PC-9 (cell line): Measurements from ENCODE around the gene IWS1. TPM values are rescaled to one million over a fixed set of nuclear protein-coding genes. Genes with fewer than 3 reads are reported as not detected.
A peak's percentile ranks its signal among the peaks of the same experiment; 100 is the strongest.

Source experiments
- BruUV-seq: library from RNA; stranded (reverse); fragments of 400-500 nt; replicated peaks from 2 replicates; lab custom pipeline; 2021; lab: Mats Ljungman, UMichigan
- CTCF ChIA-PET: fragments of 300-600 bp; sonication (Branson Sonifier 250); formaldehyde crosslinking; loops from one replicate; lab custom pipeline; 2022; ENCODE audit warnings: antibody characterized with exemption; lab: Charles Lee
- POLR2A ChIA-PET: fragments of 300-600 bp; sonication (Branson Sonifier 250); formaldehyde crosslinking; loops from one replicate; lab custom pipeline; 2022; ENCODE audit warnings: antibody characterized with exemption; ENCODE audit not compliant: unreplicated experiment; lab: Charles Lee
- DNase-seq, 2 experiments: peaks; one replicate each; pipeline versions ENCODE4 v3.0.0 to v3.0.0-alpha.2; 2015 to 2022; ENCODE audit warnings: mixed read lengths in 1 of 2
- H2AFZ ChIP-seq: fragments of 200-600 bp; sonication (generic); 2 replicates; pipeline ENCODE4 v1.8.1; 2017; ENCODE audit warnings: antibody characterized with exemption
- H3F3A ChIP-seq: fragments of 200-600 bp; sonication (generic); 2 replicates; pipeline ENCODE4 v1.8.1; 2017; ENCODE audit warnings: antibody characterized with exemption, mild to moderate bottlenecking, low read depth; ENCODE audit not compliant: insufficient read depth
- H3K27ac ChIP-seq: fragments of 200-600 bp; sonication (generic); 2 replicates; pipeline ENCODE4 v1.6.1; 2016; ENCODE audit warnings: mixed run types
- H3K27me3 ChIP-seq: fragments of 200-600 bp; sonication (generic); 2 replicates; pipeline ENCODE4 v1.6.1; 2016; ENCODE audit warnings: low read depth, mixed run types; ENCODE audit not compliant: insufficient read depth
- H3K36me3 ChIP-seq: fragments of 200-600 bp; sonication (generic); 2 replicates; pipeline ENCODE4 v1.6.1; 2016; ENCODE audit warnings: low read depth, mixed run types
- H3K4me1 ChIP-seq: fragments of 200-600 bp; sonication (generic); replicated peaks from 2 replicates; pipeline ENCODE4 v1.6.1; 2016; ENCODE audit warnings: mixed run types; ENCODE audit not compliant: insufficient read depth
- H3K4me2 ChIP-seq: fragments of 200-600 bp; sonication (generic); 2 replicates; pipeline ENCODE4 v1.6.1; 2017; ENCODE audit warnings: mixed run types
- H3K4me3 ChIP-seq: fragments of 200-600 bp; sonication (generic); 2 replicates; pipeline ENCODE4 v1.6.1; 2016; ENCODE audit warnings: mixed run types
- H3K79me2 ChIP-seq: fragments of 200-600 bp; sonication (generic); 2 replicates; pipeline ENCODE4 v1.6.1; 2017; ENCODE audit warnings: low read depth, mixed run types
- H3K9me2 ChIP-seq: fragments of 200-600 bp; sonication (generic); 2 replicates; pipeline ENCODE4 v1.8.1; 2017; ENCODE audit warnings: mild to moderate bottlenecking; ENCODE audit not compliant: insufficient read depth
- H3K9me3 ChIP-seq: fragments of 200-600 bp; sonication (generic); 2 replicates; pipeline ENCODE4 v1.8.1; 2016; ENCODE audit warnings: low read depth; ENCODE audit not compliant: insufficient read depth
- H4K20me1 ChIP-seq: fragments of 200-600 bp; sonication (generic); 2 replicates; pipeline ENCODE4 v1.8.1; 2017; ENCODE audit not compliant: insufficient read depth
- EZH2 ChIP-seq: fragments of 200-600 bp; sonication (generic); IDR thresholded peaks from 2 replicates; pipeline ENCODE4 v1.8.0; 2017; ENCODE audit warnings: antibody characterized with exemption, low read depth
- intact Hi-C: fragments of 100-400 bp; cut with micrococcal nuclease; formaldehyde crosslinking; loops from one replicate; pipeline ENCODE4 v1.10.0; 2022; ENCODE audit not compliant: unreplicated experiment
- total RNA-seq: library from RNA; stranded (reverse); gene quantifications from 2 replicates; pipeline ENCODE4 v1.2.3, GENCODE V29; 2021
- TF ChIP-seq, protein P1 (sequence below): fragments of 200-600 bp; sonication (generic); conservative IDR thresholded peaks from 2 replicates; pipeline ENCODE4 v1.6.1; 2017; ENCODE audit warnings: mixed run types, antibody characterized with exemption, mild to moderate bottlenecking, moderate library complexity

The IWS1 gene
- total RNA-seq, 1 experiment from 2014 or later, result 47.3 TPM

DNA sequence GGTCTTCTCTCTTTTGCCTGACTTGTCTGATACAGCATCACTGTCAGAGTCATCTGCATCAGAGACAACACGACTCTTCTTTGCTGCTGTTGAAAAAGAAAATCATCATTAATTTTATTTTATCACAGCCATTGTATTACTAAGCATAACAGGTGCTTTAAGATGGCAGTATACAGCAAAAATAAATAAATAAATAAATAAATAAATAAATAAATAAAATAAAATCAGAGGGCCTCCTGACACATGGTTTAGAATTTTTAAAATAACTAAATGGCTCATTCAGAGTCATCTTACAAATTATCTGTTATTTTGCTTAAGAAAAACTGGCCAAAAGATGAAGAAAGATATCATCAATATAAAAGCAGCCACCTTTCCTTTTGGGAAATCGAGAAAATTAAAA lies 22.8 kb downstream of the IWS1 start:
- POLR2A ChIA-PET, result no interaction called here
- Histone ChIP-seq H4K20me1 (peaks cover 46% of the 10 kb centered on the region), H3K79me2 (peaks cover 48% of the 10 kb centered on the region), H3K9me2 (no peaks in the 10 kb centered on the region), H2AFZ (no peak overlapping the region), H3K4me3 (no peak overlapping the region), H3K27me3 (no peaks in the 10 kb centered on the region), H3K27ac (no peak overlapping the region), H3K4me2 (no peak overlapping the region), H3K36me3 (peaks cover 68% of the 10 kb centered on the region), H3K9me3 (no peaks in the 10 kb centered on the region), H3K4me1 (peaks cover 30% of the 10 kb centered on the region), H3F3A (peaks cover 49% of the 10 kb centered on the region)
- intact Hi-C loops, result no loop called here
- no peak for DNase-seq
- TF ChIP-seq, protein P1, sequence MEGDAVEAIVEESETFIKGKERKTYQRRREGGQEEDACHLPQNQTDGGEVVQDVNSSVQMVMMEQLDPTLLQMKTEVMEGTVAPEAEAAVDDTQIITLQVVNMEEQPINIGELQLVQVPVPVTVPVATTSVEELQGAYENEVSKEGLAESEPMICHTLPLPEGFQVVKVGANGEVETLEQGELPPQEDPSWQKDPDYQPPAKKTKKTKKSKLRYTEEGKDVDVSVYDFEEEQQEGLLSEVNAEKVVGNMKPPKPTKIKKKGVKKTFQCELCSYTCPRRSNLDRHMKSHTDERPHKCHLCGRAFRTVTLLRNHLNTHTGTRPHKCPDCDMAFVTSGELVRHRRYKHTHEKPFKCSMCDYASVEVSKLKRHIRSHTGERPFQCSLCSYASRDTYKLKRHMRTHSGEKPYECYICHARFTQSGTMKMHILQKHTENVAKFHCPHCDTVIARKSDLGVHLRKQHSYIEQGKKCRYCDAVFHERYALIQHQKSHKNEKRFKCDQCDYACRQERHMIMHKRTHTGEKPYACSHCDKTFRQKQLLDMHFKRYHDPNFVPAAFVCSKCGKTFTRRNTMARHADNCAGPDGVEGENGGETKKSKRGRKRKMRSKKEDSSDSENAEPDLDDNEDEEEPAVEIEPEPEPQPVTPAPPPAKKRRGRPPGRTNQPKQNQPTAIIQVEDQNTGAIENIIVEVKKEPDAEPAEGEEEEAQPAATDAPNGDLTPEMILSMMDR, result no peak
- TF ChIP-seq EZH2, result no peak
- CTCF ChIA-PET, result no interaction called here
- no TSS peak for BruUV-seq

DNA sequence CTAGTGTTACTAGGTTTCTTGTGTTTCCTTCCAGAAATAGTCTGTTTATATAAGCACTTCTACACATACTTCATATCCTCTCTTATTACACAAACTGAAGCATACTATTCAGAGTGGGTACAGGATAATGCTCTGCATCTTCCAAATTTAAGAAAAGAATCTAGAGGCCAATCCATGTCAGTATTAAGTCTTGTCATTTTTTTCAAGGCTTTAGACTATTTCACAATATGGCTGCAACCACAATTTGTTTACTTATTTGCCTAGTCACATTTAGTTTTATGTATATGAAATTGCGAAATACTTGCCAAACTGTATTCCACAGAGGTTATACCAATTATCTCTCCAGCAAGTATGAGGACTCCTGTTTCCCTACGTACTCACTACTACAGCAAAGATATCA lies 27.9 kb downstream of the IWS1 start:
- Histone ChIP-seq H3F3A (peaks cover 43% of the 10 kb centered on the region), H3K9me2 (no peaks in the 10 kb centered on the region), H2AFZ (no peak overlapping the region), H3K79me2 (peaks cover 12% of the 10 kb centered on the region; the same call in 1 of the 2 replicates), H3K4me1 (peaks cover 22% of the 10 kb centered on the region), H3K27me3 (no peaks in the 10 kb centered on the region), H3K4me3 (no peak overlapping the region), H3K36me3 (peaks cover 76% of the 10 kb centered on the region), H3K27ac (peak overlapping the region; percentile 8), H3K4me2 (0 out of 2 replicates have a peak overlapping the region, but pooled peaks have one; percentile 9), H4K20me1 (0 out of 2 replicates have a peak, but pooled peaks cover 9% of the 10 kb centered on the region), H3K9me3 (no peaks in the 10 kb centered on the region)
- intact Hi-C loops, result no loop called here
- TF ChIP-seq, protein P1, result no peak
- TF ChIP-seq EZH2, result no peak
- BruUV-seq, result no TSS peak
- DNase-seq, result peak in 1 of 2 experiments; percentile 88
- POLR2A ChIA-PET, result no interaction called here
- CTCF ChIA-PET, result no interaction called here

DNA sequence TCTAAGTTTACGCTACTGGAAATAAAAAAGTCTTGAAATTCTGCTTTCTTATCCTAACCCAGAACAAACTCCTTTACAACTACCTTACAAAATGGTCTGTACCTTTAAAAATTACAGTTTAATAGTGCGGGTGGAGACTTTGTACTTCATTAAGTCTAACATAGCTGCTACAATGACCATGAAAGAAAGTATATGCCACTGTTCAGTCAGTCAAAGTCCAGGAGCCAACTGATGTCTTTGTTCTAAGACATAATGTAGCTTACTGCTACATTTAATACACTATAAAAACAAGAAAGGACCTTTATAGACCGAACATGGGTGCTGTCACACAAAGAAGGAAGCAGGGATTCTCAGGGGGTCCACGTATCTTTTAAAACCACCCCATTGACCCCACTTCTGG lies 36.0 kb downstream of the IWS1 start:
- Histone ChIP-seq H3K27me3 (no peaks in the 10 kb centered on the region), H3K79me2 (no peaks in the 10 kb centered on the region), H3K9me2 (no peaks in the 10 kb centered on the region), H3F3A (peaks cover 5% of the 10 kb centered on the region), H3K4me2 (no peak overlapping the region), H3K36me3 (peaks cover 75% of the 10 kb centered on the region), H2AFZ (no peak overlapping the region), H4K20me1 (peaks cover 13% of the 10 kb centered on the region; the same call in 1 of the 2 replicates), H3K4me3 (no peak overlapping the region), H3K27ac (no peak overlapping the region), H3K4me1 (no peaks in the 10 kb centered on the region), H3K9me3 (no peaks in the 10 kb centered on the region)
- ChIA-PET POLR2A (no interaction called here), CTCF (no interaction called here)
- DNase-seq, result no peak
- TF ChIP-seq, protein P1, result no peak
- no peak for TF ChIP-seq EZH2
- BruUV-seq, result no TSS peak
- intact Hi-C loops, result no loop called here
